A549 (cell line): ENCODE results near the gene NSUN6. TPM values are rescaled to one million over a fixed set of nuclear protein-coding genes. Genes with fewer than 3 reads are reported as not detected.

Experiments
- ATAC-seq, 2 experiments: fragments of 200-7000 bp in 1 of 2; fragments of >200 bp in 1 of 2; cut with Nextera tagmentation in 1 of 2; cut with Tn5 transposase in 1 of 2; 3 replicates each; pipeline versions ENCODE4 v1.8.0 to v1.9.1; 2018 to 2020; ENCODE audit warnings: mild to moderate bottlenecking in 1 of 2, moderate library complexity in 1 of 2
- CTCF ChIA-PET: fragments of 300-600 bp; sonication (Branson Sonifier 250); formaldehyde crosslinking; extraction: SDS; loops from one replicate; lab custom pipeline; 2021; ENCODE audit warnings: antibody characterized with exemption, inconsistent platforms; lab: Yijun Ruan, JAX
- POLR2A ChIA-PET: fragments of 350-600 bp; formaldehyde crosslinking; extraction: SDS; loops from one replicate; lab custom pipeline; 2021; ENCODE audit warnings: antibody characterized with exemption, inconsistent platforms; lab: Yijun Ruan, JAX
- DNase-seq, 2 experiments: peaks; one replicate each; pipeline versions ENCODE4 v3.0.0 to v3.0.0-alpha.2; 2011 to 2016; ENCODE audit warnings: low read depth in 1 of 2, low spot score in 1 of 2
- FAIRE-seq: peaks from 2 replicates; lab custom pipeline; 2011; peaks lifted over from hg19 to GRCh38; lab: Jason Lieb, UNC
- H3K27ac ChIP-seq, 2 experiments: fragments of >200 bp; sonication (Bioruptor Twin); formaldehyde crosslinking; 3 replicates each; pipeline ENCODE4 v1.5.1; 2016 to 2017
- H3K4me1 ChIP-seq: fragments of >200 bp; sonication (Bioruptor Twin); formaldehyde crosslinking; 3 replicates; pipeline ENCODE4 v1.6.1; 2016
- H3K4me2 ChIP-seq: fragments of >200 bp; sonication (Bioruptor Twin); formaldehyde crosslinking; 3 replicates; pipeline ENCODE4 v1.6.1; 2016
- H3K4me3 ChIP-seq: fragments of >200 bp; sonication (Bioruptor Twin); formaldehyde crosslinking; 3 replicates; pipeline ENCODE4 v1.5.1; 2016
- H3K9me3 ChIP-seq: fragments of >200 bp; sonication (Bioruptor Twin); formaldehyde crosslinking; 3 replicates; pipeline ENCODE4 v1.6.1; 2016
- CHD2 ChIP-seq: fragments of 150-350 bp; IDR thresholded peaks from 2 replicates; pipeline ENCODE4 v1.6.1; 2014; ENCODE audit warnings: low read length; ENCODE audit not compliant: partially characterized antibody
- CHD4 ChIP-seq: fragments of 200-600 bp; sonication (generic); IDR thresholded peaks from 2 replicates; pipeline ENCODE4 v1.6.1; 2016; ENCODE audit warnings: antibody characterized with exemption, mild to moderate bottlenecking, borderline replicate concordance
- EHF ChIP-seq: fragments of 250-450 bp; sonication (Bioruptor Pico); IDR thresholded peaks from 2 replicates; pipeline ENCODE4 v1.5.0; 2020; ENCODE audit warnings: mild to moderate bottlenecking
- FOSB ChIP-seq: fragments of 250-450 bp; sonication (Bioruptor Pico); IDR thresholded peaks from 2 replicates; pipeline ENCODE4 v1.5.0; 2020; ENCODE audit warnings: mild to moderate bottlenecking, moderate library complexity
- HOXA7 ChIP-seq: fragments of 250-450 bp; sonication (Bioruptor Pico); IDR thresholded peaks from 2 replicates; pipeline ENCODE4 v1.5.0; 2020; ENCODE audit warnings: mild to moderate bottlenecking, moderate library complexity
- HOXB13 ChIP-seq: fragments of 250-450 bp; sonication (Bioruptor Pico); IDR thresholded peaks from 2 replicates; pipeline ENCODE4 v1.5.0; 2020; ENCODE audit warnings: low read depth, mild to moderate bottlenecking, moderate library complexity
- JUN ChIP-seq, 2 experiments: fragments of >200 bp; sonication (Bioruptor Twin); formaldehyde crosslinking; IDR thresholded peaks; 2 replicates in 1 of 2; 3 replicates in 1 of 2; pipeline ENCODE4 v1.6.1; 2016 to 2017
- KDM5A ChIP-seq: fragments of 200-600 bp; sonication (generic); IDR thresholded peaks from 2 replicates; pipeline ENCODE4 v1.6.1; 2016; ENCODE audit warnings: antibody characterized with exemption, mild to moderate bottlenecking
- MYC ChIP-seq: IDR thresholded peaks from 2 replicates; pipeline ENCODE4 v1.6.1; 2012; ENCODE audit warnings: mild to moderate bottlenecking, inconsistent platforms, low read length, improper control_type of control experiment, borderline replicate concordance
- PBX3 ChIP-seq: IDR thresholded peaks from 2 replicates; pipeline ENCODE4 v1.6.1; 2012
- PHF8 ChIP-seq: fragments of 200-600 bp; sonication (generic); IDR thresholded peaks from 2 replicates; pipeline ENCODE4 v1.6.1; 2016; ENCODE audit warnings: low read depth, mild to moderate bottlenecking, antibody characterized with exemption, moderate library complexity, borderline replicate concordance
- RARB ChIP-seq: fragments of 250-450 bp; sonication (Bioruptor Pico); IDR thresholded peaks from 2 replicates; pipeline ENCODE4 v1.8.0; 2021; ENCODE audit warnings: mild to moderate bottlenecking, moderate library complexity
- USF2 ChIP-seq: fragments of 450-650 bp; IDR thresholded peaks from 2 replicates; pipeline ENCODE4 v1.6.1; 2014; ENCODE audit warnings: antibody characterized with exemption
- WGBS: methylation state at CpG from one replicate; pipeline ENCODE4 v1.1.6; 2017; ENCODE audit errors: missing lambda C conversion rate; 5-methylcytosine and 5-hydroxymethylcytosine counted together
- polyA plus RNA-seq, 4 experiments: library from polyadenylated mRNA; depleted of rRNA in 3 of 4; stranded (reverse); fragments of >200 nt; fragmentation: RNase III in 1 of 4; extraction: RNeasy Plus Mini Kit Qiagen cat#74134 plus additional on column Dnase treatment in 1 of 4; gene quantifications; 2 replicates in 3 of 4; 3 replicates in 1 of 4; pipeline ENCODE4 v1.2.3, GENCODE V29; 2011 to 2017
- TF ChIP-seq, protein P1 (sequence below): fragments of 200-600 bp; sonication (generic); IDR thresholded peaks from 2 replicates; pipeline ENCODE4 v1.6.1; 2016; ENCODE audit warnings: antibody characterized with exemption, mild to moderate bottlenecking, moderate library complexity
- TF ChIP-seq, protein P2 (sequence below): IDR thresholded peaks from 2 replicates; pipeline ENCODE4 v1.6.1; 2012; ENCODE audit warnings: low read depth, borderline replicate concordance

The NSUN6 gene
- polyA plus RNA-seq, 2 of the 4 experiments (the other 2 are of a cell fraction) = 6.5 to 14.7 TPM

GRCh38 chr10:18658271-18659124 lies 7.1 kb upstream of the NSUN6 start:
- TF ChIP-seq, protein P1, sequence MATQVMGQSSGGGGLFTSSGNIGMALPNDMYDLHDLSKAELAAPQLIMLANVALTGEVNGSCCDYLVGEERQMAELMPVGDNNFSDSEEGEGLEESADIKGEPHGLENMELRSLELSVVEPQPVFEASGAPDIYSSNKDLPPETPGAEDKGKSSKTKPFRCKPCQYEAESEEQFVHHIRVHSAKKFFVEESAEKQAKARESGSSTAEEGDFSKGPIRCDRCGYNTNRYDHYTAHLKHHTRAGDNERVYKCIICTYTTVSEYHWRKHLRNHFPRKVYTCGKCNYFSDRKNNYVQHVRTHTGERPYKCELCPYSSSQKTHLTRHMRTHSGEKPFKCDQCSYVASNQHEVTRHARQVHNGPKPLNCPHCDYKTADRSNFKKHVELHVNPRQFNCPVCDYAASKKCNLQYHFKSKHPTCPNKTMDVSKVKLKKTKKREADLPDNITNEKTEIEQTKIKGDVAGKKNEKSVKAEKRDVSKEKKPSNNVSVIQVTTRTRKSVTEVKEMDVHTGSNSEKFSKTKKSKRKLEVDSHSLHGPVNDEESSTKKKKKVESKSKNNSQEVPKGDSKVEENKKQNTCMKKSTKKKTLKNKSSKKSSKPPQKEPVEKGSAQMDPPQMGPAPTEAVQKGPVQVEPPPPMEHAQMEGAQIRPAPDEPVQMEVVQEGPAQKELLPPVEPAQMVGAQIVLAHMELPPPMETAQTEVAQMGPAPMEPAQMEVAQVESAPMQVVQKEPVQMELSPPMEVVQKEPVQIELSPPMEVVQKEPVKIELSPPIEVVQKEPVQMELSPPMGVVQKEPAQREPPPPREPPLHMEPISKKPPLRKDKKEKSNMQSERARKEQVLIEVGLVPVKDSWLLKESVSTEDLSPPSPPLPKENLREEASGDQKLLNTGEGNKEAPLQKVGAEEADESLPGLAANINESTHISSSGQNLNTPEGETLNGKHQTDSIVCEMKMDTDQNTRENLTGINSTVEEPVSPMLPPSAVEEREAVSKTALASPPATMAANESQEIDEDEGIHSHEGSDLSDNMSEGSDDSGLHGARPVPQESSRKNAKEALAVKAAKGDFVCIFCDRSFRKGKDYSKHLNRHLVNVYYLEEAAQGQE = 0 out of 2 replicates have a peak, but pooled peaks have one; percentile 14
- 0 out of 2 replicates have a peak, but pooled peaks have one; percentile 55 for TF ChIP-seq FOSB (CRISPR knock-in tag)
- no peak for TF ChIP-seq EHF (CRISPR knock-in tag)
- TF ChIP-seq CHD4 = no peak
- TF ChIP-seq PHF8 = 0 out of 2 replicates have a peak, but pooled peaks have one; percentile 23
- TF ChIP-seq JUN (IDR thresholded peaks at IDR 0.05) = 0 out of 5 replicates have a peak, but pooled peaks of 1 of the 2 experiments have one; percentile 4
- TF ChIP-seq, protein P2, sequence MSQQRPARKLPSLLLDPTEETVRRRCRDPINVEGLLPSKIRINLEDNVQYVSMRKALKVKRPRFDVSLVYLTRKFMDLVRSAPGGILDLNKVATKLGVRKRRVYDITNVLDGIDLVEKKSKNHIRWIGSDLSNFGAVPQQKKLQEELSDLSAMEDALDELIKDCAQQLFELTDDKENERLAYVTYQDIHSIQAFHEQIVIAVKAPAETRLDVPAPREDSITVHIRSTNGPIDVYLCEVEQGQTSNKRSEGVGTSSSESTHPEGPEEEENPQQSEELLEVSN = no peak
- TF ChIP-seq HOXB13 (CRISPR knock-in tag) = peak; percentile 41; the same call in 1 of the 2 replicates
- TF ChIP-seq HOXA7 = peak; percentile 51; the same call in 1 of the 2 replicates
- TF ChIP-seq, all 56 proteins: peak for 6
- peak overlapping the region; percentile 98 for H3K4me3 ChIP-seq
- H3K9me3 ChIP-seq = no peaks in the 10 kb centered on the region
- peak overlapping the region; percentile 90 for H3K4me2 ChIP-seq
- DNase-seq = no peak
- peaks cover 25% of the 10 kb centered on the region for H3K4me1 ChIP-seq
- whole genome bisulfite sequencing = 13% methylated on average over 23 of the region's 23 CpGs
- CTCF ChIA-PET = interaction anchor here (0.6 to 0.7 kb wide), 3 partner anchors 13 to 542 kb away, joined by 3 read pairs; no protein-coding TSS in a partner anchor
- H3K27ac ChIP-seq = peak overlapping the region; percentile 95 to 96
- peak in 1 of 2 experiments; percentile 26; a peak in 1 of 6 replicates for ATAC-seq
- no peak for FAIRE-seq
- POLR2A ChIA-PET = interaction anchor here (0.5 to 1.4 kb wide), 15 partner anchors 9 to 1742 kb away, joined by 3 to 8 read pairs (median 3); partner anchors contain the start of genes HACD1 and STAM

DNA sequence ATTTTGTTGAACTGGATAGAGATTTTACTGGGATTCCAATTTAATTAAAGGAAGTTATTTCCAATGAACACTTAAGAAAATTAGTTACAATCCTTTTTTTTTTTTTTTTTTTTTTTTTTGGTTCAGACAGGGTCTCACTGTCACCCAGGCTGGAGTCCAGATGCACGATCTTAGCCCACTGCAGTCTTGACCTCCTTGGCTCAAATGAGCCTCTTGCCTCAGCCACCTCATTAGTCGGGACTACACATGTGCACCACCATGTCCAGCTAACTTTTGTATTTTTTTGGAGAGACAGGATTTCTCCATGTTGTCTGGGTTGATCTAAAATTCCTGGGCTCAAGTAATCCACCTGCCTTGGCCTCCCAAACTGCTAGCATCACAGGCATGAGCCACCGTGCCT lies 5.3 kb upstream of the NSUN6 start:
- H3K9me3 ChIP-seq = no peaks in the 10 kb centered on the region
- FAIRE-seq (no peak), DNase-seq (no peak), ATAC-seq (no peak)
- H3K4me1 ChIP-seq = peaks cover 23% of the 10 kb centered on the region
- TF ChIP-seq CHD2 (no peak), KDM5A (no peak), RARB (CRISPR knock-in tag) (no peak), PBX3 (no peak), USF2 (no peak), MYC (no peak)
- H3K4me3 ChIP-seq = no peak overlapping the region
- H3K4me2 ChIP-seq = no peak overlapping the region
- no peak overlapping the region for H3K27ac ChIP-seq
- 87% methylated on average over 3 of the region's 3 CpGs for WGBS
- ChIA-PET CTCF (no interaction called here), POLR2A (no interaction called here)
